Hepatocyte (in vitro differentiated cells): ENCODE data around the gene HSDL1. TPM values are rescaled to one million over a fixed set of nuclear protein-coding genes. Genes with fewer than 3 reads are reported as not detected.

Experiments used
- DNase-seq: peaks from one replicate; pipeline ENCODE4 v3.0.0-alpha.2; 2016; ENCODE audit warnings: low spot score
- H2AFZ ChIP-seq: fragments of 200-600 bp; sonication (generic); 2 replicates; pipeline ENCODE4 v1.6.0; 2016; ENCODE audit warnings: antibody characterized with exemption, mild to moderate bottlenecking
- H3K27ac ChIP-seq: fragments of 200-600 bp; sonication (generic); 2 replicates; pipeline ENCODE4 v1.5.1; 2016; ENCODE audit warnings: mild to moderate bottlenecking
- H3K27me3 ChIP-seq: fragments of 200-600 bp; sonication (generic); 2 replicates; pipeline ENCODE4 v1.6.1; 2016
- H3K36me3 ChIP-seq: fragments of 200-600 bp; sonication (generic); replicated peaks from 2 replicates; pipeline ENCODE4 v1.5.1; 2016; ENCODE audit warnings: low read depth; ENCODE audit not compliant: insufficient read depth
- H3K4me1 ChIP-seq: fragments of 200-600 bp; sonication (generic); 2 replicates; pipeline ENCODE4 v1.5.1; 2016; ENCODE audit warnings: mild to moderate bottlenecking, moderate library complexity; ENCODE audit not compliant: insufficient read depth
- H3K4me2 ChIP-seq: fragments of 200-600 bp; sonication (generic); 2 replicates; pipeline ENCODE4 v1.6.0; 2016
- H3K4me3 ChIP-seq: fragments of 200-600 bp; sonication (generic); 2 replicates; pipeline ENCODE4 v1.5.1; 2016; ENCODE audit warnings: mild to moderate bottlenecking
- H3K79me2 ChIP-seq: fragments of 200-600 bp; sonication (generic); 2 replicates; pipeline ENCODE4 v1.6.0; 2017; ENCODE audit warnings: mild to moderate bottlenecking
- H3K9me2 ChIP-seq: fragments of 200-600 bp; sonication (generic); replicated peaks from 2 replicates; pipeline ENCODE4 v1.6.0; 2017; ENCODE audit warnings: mild to moderate bottlenecking; ENCODE audit not compliant: insufficient read depth
- H3K9me3 ChIP-seq: fragments of 200-600 bp; sonication (generic); 2 replicates; pipeline ENCODE4 v1.5.1; 2016; ENCODE audit warnings: low read depth, mild to moderate bottlenecking
- H4K20me1 ChIP-seq: fragments of 200-600 bp; sonication (generic); 2 replicates; pipeline ENCODE4 v1.6.0; 2016; ENCODE audit warnings: mild to moderate bottlenecking; ENCODE audit not compliant: insufficient read depth, poor library complexity, severe bottlenecking
- CTCF ChIP-seq: fragments of 200-600 bp; sonication (generic); IDR thresholded peaks from 2 replicates; pipeline ENCODE4 v1.5.1; 2016; ENCODE audit warnings: antibody characterized with exemption, mild to moderate bottlenecking; ENCODE audit not compliant: poor library complexity
- EZH2 ChIP-seq: fragments of 200-600 bp; sonication (generic); IDR thresholded peaks from 2 replicates; pipeline ENCODE4 v1.6.1; 2016; ENCODE audit warnings: antibody characterized with exemption, mild to moderate bottlenecking, borderline replicate concordance
- EZH2phosphoT487 ChIP-seq: fragments of 200-600 bp; sonication (generic); IDR thresholded peaks from one replicate; pipeline ENCODE4 v1.6.1; 2018; ENCODE audit warnings: antibody characterized with exemption, mild to moderate bottlenecking, low read depth, moderate library complexity; ENCODE audit not compliant: unreplicated experiment, severe bottlenecking
- WGBS: methylation state at CpG from one replicate; pipeline ENCODE4 v1.1.6; 2016; ENCODE audit warnings: low lambda C conversion rate; ENCODE audit errors: missing lambda C conversion rate; 5-methylcytosine and 5-hydroxymethylcytosine counted together
- polyA plus RNA-seq: library from polyadenylated mRNA; unstranded; fragments of >200 nt; fragmentation: Nextera tagmentation; extraction: Ambion mirVana; gene quantifications from 2 replicates; pipeline ENCODE4 v1.2.1, GENCODE V29; 2016
- total RNA-seq: library from RNA; depleted of rRNA; stranded (reverse); fragments of >200 nt; gene quantifications from 2 replicates; pipeline ENCODE4 v1.2.3, GENCODE V29; 2014

Gene HSDL1
- total and polyA plus RNA-seq, 2 experiments from 2014 or later = 14.3 to 24.9 TPM

- no peak overlapping the region for H3K27ac ChIP-seq
- H3K4me3 ChIP-seq = no peak overlapping the region
- WGBS = 95% methylated on average over 4 of the region's 4 CpGs
- no peaks in the 10 kb centered on the region for H4K20me1 ChIP-seq
- peaks cover 3% of the 10 kb centered on the region for H3K27me3 ChIP-seq
- H2AFZ ChIP-seq = no peak overlapping the region
- H3K79me2 ChIP-seq = no peaks in the 10 kb centered on the region
- H3K9me2 ChIP-seq = no peaks in the 10 kb centered on the region
- no peak overlapping the region for H3K4me2 ChIP-seq
- DNase-seq = no peak
- no peaks in the 10 kb centered on the region for H3K4me1 ChIP-seq
- no peaks in the 10 kb centered on the region for H3K36me3 ChIP-seq
- H3K9me3 ChIP-seq = no peaks in the 10 kb centered on the region
- TF ChIP-seq EZH2phosphoT487 (no peak), CTCF (no peak)
These were observed 10.2 kb upstream of the HSDL1 start for GRCh38 chr16:84155226-84155625.

GRCh38 chr16:84153660-84154214 is 8.8 kb upstream of the HSDL1 start:
- H3K79me2 ChIP-seq = no peaks in the 10 kb centered on the region
- H3K4me2 ChIP-seq = no peak overlapping the region
- H3K9me2 ChIP-seq = no peaks in the 10 kb centered on the region
- no peaks in the 10 kb centered on the region for H4K20me1 ChIP-seq
- H2AFZ ChIP-seq = no peak overlapping the region
- no peak overlapping the region for H3K4me3 ChIP-seq
- H3K36me3 ChIP-seq = no peaks in the 10 kb centered on the region
- 73% methylated on average over 8 of the region's 8 CpGs for WGBS
- H3K27ac ChIP-seq = no peak overlapping the region
- DNase-seq = no peak
- TF ChIP-seq EZH2phosphoT487 = no peak
- no peak for TF ChIP-seq CTCF
- TF ChIP-seq EZH2 = no peak
- H3K27me3 ChIP-seq = no peaks in the 10 kb centered on the region
- no peaks in the 10 kb centered on the region for H3K4me1 ChIP-seq
- H3K9me3 ChIP-seq = no peaks in the 10 kb centered on the region

DNA sequence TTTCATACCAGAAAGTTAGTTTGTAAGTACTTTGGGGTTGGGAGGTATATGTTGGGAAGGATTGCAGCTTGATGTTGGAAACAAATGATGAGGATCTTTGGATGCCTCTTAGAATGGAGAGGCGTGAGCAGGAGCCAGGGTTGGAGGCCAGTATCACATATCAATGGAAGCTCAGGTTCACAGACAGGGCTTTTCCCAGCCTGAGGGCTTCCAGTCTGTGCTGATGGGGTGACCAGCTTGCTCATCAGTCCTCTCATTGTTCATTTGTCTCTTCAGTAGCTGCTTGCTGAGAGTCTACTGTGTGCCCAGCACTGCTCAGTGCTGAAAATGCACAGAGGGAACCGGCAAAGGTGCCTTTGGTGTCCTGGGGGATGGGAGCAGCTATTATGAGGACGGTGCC is 5.9 kb upstream of the HSDL1 start:
- Histone ChIP-seq H3K4me1 (no peaks in the 10 kb centered on the region), H3K27me3 (no peaks in the 10 kb centered on the region), H3K9me3 (no peaks in the 10 kb centered on the region), H3K79me2 (no peaks in the 10 kb centered on the region), H3K4me2 (no peak overlapping the region), H2AFZ (no peak overlapping the region), H3K4me3 (no peak overlapping the region), H4K20me1 (no peaks in the 10 kb centered on the region), H3K9me2 (no peaks in the 10 kb centered on the region), H3K27ac (no peak overlapping the region), H3K36me3 (no peaks in the 10 kb centered on the region)
- DNase-seq = no peak
- TF ChIP-seq EZH2 (no peak), CTCF (no peak), EZH2phosphoT487 (no peak)
- 81% methylated on average over 3 of the region's 3 CpGs for WGBS
